Stimulated activated CD4-positive, alpha-beta T cell treated with anti-CD3 and anti-CD28 coated beads, Interleukin-1b, Interleukin-23, amount 100 ng/mL, for 48 hours (primary cell): ENCODE results near the gene LTF.

ENCODE experiments used
- DNase-seq: peaks from one replicate; pipeline ENCODE4 v3.0.0-alpha.2; 2020

LTF gene

GRCh38 chr3:46467562-46467961 is 2.9 kb upstream of the LTF start:
- no peak for DNase-seq

- DNase-seq = no peak
Measured at GRCh38 chr3:46466871-46467403, 2.2 kb upstream of the LTF start.

GRCh38 chr3:46466273-46466672 is 1.6 kb upstream of the LTF start:
- DNase-seq = no peak

- no peak for DNase-seq
Measured at GRCh38 chr3:46465196-46465520, 453 bp upstream of the LTF start.

GRCh38 chr3:46463868-46464241 is 850 bp downstream of the LTF start:
- no peak for DNase-seq

GRCh38 chr3:46463120-46463867 is 1.4 kb downstream of the LTF start:
- no peak for DNase-seq

GRCh38 chr3:46462511-46462910 is 2.2 kb downstream of the LTF start:
- no peak for DNase-seq

- DNase-seq = no peak
Measured at GRCh38 chr3:46462111-46462510, 2.6 kb downstream of the LTF start.

GRCh38 chr3:46460051-46460450 is 4.7 kb downstream of the LTF start:
- no peak for DNase-seq

- no peak for DNase-seq
Measured at GRCh38 chr3:46456118-46456517, 8.6 kb downstream of the LTF start.

GRCh38 chr3:46455231-46456115 is 9.2 kb downstream of the LTF start:
- DNase-seq = no peak

GRCh38 chr3:46454606-46455005 is 10.1 kb downstream of the LTF start:
- no peak for DNase-seq

GRCh38 chr3:46454209-46454595 is 10.5 kb downstream of the LTF start:
- no peak for DNase-seq

- DNase-seq = no peak
Measured at GRCh38 chr3:46453526-46454208, 11.0 kb downstream of the LTF start.

GRCh38 chr3:46449755-46450552 is 14.8 kb downstream of the LTF start:
- no peak for DNase-seq

- no peak for DNase-seq
Measured at GRCh38 chr3:46448721-46449120, 16.0 kb downstream of the LTF start.

GRCh38 chr3:46447228-46447985 is 17.3 kb downstream of the LTF start:
- no peak for DNase-seq

GRCh38 chr3:46442576-46443530 is 21.9 kb downstream of the LTF start:
- DNase-seq = no peak

- DNase-seq = peak; percentile 25
Measured at GRCh38 chr3:46440531-46441294, 24.0 kb downstream of the LTF start.

- no peak for DNase-seq
Measured at GRCh38 chr3:46438831-46439230, 25.9 kb downstream of the LTF start.
